Left lobe of liver (tissue), 2 donors: ENCODE results near the gene AOPEP. TPM values are rescaled to one million over a fixed set of nuclear protein-coding genes. Genes with fewer than 3 reads are reported as not detected.

Experiments used
- ATAC-seq: fragments of 200-7000 bp; cut with Tn5 transposase; one replicate; pipeline ENCODE4 v1.9.1; 2020; ENCODE audit warnings: mild to moderate bottlenecking, moderate library complexity
- DNase-seq: peaks from one replicate; pipeline ENCODE4 v3.0.0-alpha.2; 2020; ENCODE audit warnings: low spot score
- total RNA-seq: library from RNA; stranded (reverse); gene quantifications from one replicate; pipeline ENCODE4 v1.2.1, GENCODE V29; 2021
- donor health status: DM: no; HTN: no; CAD: no; lungs with moderate emphysema.
- donor health status: DM: no; HTN: yes; CAD: no.

The AOPEP gene
- total RNA-seq, 1 donor from 2014 or later: 75.5 TPM

GRCh38 chr9:95101326-95101725, 374.8 kb downstream of the AOPEP start:
- DNase-seq: no peak

GRCh38 chr9:95102001-95102433, 375.5 kb downstream of the AOPEP start:
- DNase-seq: no peak

More at GRCh38 chr9:95101326-95101725, 374.8 kb downstream of the AOPEP start:
- no peak for ATAC-seq

GRCh38 chr9:95102572-95102971, 376.1 kb downstream of the AOPEP start:
- ATAC-seq (no peak), DNase-seq (no peak)

More at GRCh38 chr9:95102001-95102433, 375.5 kb downstream of the AOPEP start:
- no peak for ATAC-seq

- DNase-seq (no peak), ATAC-seq (peak; percentile 45)
These were observed 376.8 kb downstream of the AOPEP start for GRCh38 chr9:95103281-95103771.

- no peak for DNase-seq
- ATAC-seq: peak; percentile 40
These were observed 377.5 kb downstream of the AOPEP start for GRCh38 chr9:95103871-95104580.

GRCh38 chr9:95104581-95104960, 378.1 kb downstream of the AOPEP start:
- ATAC-seq: peak; percentile 8
- DNase-seq: no peak

GRCh38 chr9:95104980-95105379, 378.5 kb downstream of the AOPEP start:
- DNase-seq: no peak

GRCh38 chr9:95105519-95106287, 379.2 kb downstream of the AOPEP start:
- ATAC-seq: no peak
- no peak for DNase-seq

More at GRCh38 chr9:95104980-95105379, 378.5 kb downstream of the AOPEP start:
- no peak for ATAC-seq

- DNase-seq (no peak), ATAC-seq (no peak)
These were observed 380.7 kb downstream of the AOPEP start for GRCh38 chr9:95107001-95107749.

- DNase-seq (no peak), ATAC-seq (no peak)
These were observed 381.5 kb downstream of the AOPEP start for GRCh38 chr9:95107976-95108375.

GRCh38 chr9:95108777-95109176, 382.3 kb downstream of the AOPEP start:
- DNase-seq (no peak), ATAC-seq (no peak)

- ATAC-seq: no peak
- no peak for DNase-seq
These were observed 383.0 kb downstream of the AOPEP start for GRCh38 chr9:95109456-95109855.

- ATAC-seq: no peak
These were observed 384.5 kb downstream of the AOPEP start for GRCh38 chr9:95110921-95111525.

GRCh38 chr9:95111716-95112115, 385.2 kb downstream of the AOPEP start:
- no peak for DNase-seq
- ATAC-seq: no peak

More at GRCh38 chr9:95110921-95111525, 384.5 kb downstream of the AOPEP start:
- no peak for DNase-seq

GRCh38 chr9:95112436-95113280, 386.2 kb downstream of the AOPEP start:
- DNase-seq: no peak
- peak; percentile 8 for ATAC-seq

GRCh38 chr9:95115104-95115503, 388.6 kb downstream of the AOPEP start:
- ATAC-seq: no peak
- DNase-seq: no peak

GRCh38 chr9:95116002-95116807, 389.7 kb downstream of the AOPEP start:
- DNase-seq (no peak), ATAC-seq (no peak)

- DNase-seq (no peak), ATAC-seq (peak; percentile 27)
These were observed 390.3 kb downstream of the AOPEP start for GRCh38 chr9:95116808-95117204.

- ATAC-seq (no peak), DNase-seq (no peak)
These were observed 392.1 kb downstream of the AOPEP start for GRCh38 chr9:95118596-95118995.
